ENCODE data around the gene DMBT1.

Gene DMBT1

DNA sequence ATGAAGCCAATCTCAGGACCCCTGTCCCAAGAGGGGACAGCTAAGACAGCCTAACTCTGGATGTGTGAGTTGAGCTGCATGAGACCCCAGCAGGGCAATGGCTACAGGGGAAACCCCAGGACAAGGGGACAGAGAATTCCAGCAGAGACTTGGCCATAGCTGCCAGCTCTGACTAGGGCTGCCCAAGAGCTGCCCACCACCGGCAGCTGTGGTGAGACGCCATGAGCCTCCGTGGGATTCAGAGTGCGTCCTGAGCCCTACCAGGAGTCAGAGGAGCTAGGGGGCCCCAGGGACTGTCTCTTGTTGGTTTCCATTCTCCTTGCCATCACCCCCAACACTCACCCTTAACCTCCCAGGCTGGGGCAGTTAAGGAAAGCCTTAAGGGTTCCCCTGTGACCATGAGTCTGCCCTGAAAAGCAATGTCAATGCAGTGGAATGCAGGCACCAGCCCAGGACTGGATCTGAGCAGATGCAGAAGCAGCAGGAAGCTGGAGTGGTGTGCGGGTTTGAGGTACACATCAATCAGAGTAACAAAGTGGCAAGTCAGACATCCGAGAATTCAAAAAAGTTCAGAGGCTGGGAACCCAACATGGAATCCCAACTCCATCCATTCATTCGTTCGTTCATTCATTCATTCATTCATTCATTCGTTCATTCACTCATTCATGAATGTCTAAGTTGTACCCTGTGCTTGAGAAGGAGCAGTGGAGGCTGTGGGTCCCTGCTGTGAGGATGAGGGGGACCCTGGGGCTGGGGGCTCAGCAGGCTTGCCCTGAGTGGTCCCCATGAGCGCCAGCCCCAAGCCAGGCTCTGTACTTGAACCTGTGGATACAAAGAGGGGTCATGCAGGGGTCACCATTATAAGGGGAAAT is 86.2 kb downstream of the DMBT1 start:
- TF ChIP-seq, protein P1, sequence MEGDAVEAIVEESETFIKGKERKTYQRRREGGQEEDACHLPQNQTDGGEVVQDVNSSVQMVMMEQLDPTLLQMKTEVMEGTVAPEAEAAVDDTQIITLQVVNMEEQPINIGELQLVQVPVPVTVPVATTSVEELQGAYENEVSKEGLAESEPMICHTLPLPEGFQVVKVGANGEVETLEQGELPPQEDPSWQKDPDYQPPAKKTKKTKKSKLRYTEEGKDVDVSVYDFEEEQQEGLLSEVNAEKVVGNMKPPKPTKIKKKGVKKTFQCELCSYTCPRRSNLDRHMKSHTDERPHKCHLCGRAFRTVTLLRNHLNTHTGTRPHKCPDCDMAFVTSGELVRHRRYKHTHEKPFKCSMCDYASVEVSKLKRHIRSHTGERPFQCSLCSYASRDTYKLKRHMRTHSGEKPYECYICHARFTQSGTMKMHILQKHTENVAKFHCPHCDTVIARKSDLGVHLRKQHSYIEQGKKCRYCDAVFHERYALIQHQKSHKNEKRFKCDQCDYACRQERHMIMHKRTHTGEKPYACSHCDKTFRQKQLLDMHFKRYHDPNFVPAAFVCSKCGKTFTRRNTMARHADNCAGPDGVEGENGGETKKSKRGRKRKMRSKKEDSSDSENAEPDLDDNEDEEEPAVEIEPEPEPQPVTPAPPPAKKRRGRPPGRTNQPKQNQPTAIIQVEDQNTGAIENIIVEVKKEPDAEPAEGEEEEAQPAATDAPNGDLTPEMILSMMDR (IDR thresholded peaks at IDR 0.05; ENCODE audit: low read depth, low read length): no peak
- H3K4me3 ChIP-seq (ENCODE audit: low read depth, low read length): no peak overlapping the region

DNA sequence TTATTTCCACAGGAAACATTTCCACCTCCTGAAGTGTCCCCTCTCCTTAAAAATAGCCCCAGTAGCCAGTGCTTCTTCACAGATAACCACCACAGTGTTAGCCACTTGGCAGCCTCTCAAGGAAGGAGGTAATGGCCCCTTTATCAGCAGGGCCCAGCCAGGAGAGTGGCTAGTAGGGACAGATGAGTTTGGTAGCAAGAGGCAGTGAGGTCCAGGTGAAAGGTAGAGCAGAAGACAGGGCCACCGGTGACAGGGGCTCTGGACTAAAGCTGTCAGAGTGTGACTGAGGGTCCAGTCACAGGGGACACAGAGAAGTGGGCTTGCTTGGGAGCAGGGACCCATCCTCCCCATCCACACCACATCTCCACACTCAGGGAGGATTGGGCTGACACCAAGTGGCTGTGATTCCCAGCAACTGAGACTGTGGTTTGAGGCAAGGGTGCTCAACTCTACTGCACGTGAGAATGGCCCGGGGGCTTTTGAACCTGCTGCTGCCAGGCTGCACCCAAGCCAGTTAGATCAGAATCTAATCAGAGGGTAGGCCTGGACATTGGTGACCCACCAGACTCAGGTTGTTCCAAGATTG is 86.9 kb downstream of the DMBT1 start:
- H3K4me3 ChIP-seq (ENCODE audit: low read depth, low read length): no peak overlapping the region
- TF ChIP-seq, protein P1 (IDR thresholded peaks at IDR 0.05; ENCODE audit: low read depth, low read length): no peak

DNA sequence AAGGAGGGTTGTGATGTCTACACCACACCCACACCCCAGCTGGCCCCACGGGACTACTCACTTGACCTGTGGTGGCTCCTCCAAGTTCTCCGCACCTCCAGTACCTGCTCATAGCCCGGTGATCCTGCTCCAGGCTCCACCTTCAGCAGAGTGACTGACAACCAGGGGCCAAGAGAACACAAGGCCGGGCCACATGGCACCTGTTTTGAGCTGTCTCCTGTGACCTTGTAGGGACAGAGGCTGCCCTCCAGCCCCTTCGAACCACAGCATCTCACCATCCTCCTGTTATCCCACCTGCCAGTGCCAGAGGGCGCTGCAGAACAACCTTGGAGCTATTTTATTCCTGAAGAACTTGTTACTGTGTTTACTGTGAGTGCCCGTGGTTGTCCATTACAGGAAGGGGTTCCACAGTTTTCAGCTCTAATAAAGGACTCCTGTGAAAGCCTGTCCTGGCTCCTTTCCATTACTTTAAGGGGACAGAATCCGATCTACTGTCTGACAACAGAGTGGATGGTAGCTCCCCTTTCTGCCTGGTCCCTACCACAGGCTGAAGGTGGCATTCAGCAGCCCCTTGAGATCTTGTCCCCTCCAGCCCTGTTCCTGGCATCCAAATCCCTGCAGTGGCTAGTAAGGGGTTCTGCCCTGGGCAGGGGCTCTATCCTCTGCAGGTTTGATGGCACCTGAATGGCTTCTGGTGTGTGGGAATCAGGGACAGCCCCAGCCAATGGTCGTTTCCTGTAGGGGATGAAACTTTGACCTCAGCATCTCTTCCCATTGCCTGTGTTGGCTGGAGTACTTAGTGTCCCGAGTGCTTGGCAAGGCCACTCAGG is 88.3 kb downstream of the DMBT1 start:
- TF ChIP-seq, protein P1 (IDR thresholded peaks at IDR 0.05; ENCODE audit: low read depth, low read length): peak; percentile 64

GRCh38 chr10:122649903-122650302 is 89.3 kb downstream of the DMBT1 start:
- no peak overlapping the region for H3K4me3 ChIP-seq (ENCODE audit: low read depth, low read length)
- TF ChIP-seq, protein P1 (IDR thresholded peaks at IDR 0.05; ENCODE audit: low read depth, low read length): no peak

More for the DNA sequence above, 88.3 kb downstream of the DMBT1 start:
- H3K4me3 ChIP-seq (ENCODE audit: low read depth, low read length): no peak overlapping the region

GRCh38 chr10:122650331-122650730 is 89.8 kb downstream of the DMBT1 start:
- TF ChIP-seq, protein P1 (IDR thresholded peaks at IDR 0.05; ENCODE audit: low read depth, low read length): no peak
- H3K4me3 ChIP-seq (ENCODE audit: low read depth, low read length): no peak overlapping the region

- TF ChIP-seq, protein P1 (IDR thresholded peaks at IDR 0.05; ENCODE audit: low read depth, low read length): no peak
- H3K4me3 ChIP-seq (ENCODE audit: low read depth, low read length): no peak overlapping the region
Observed at GRCh38 chr10:122655524-122656307, 95.2 kb downstream of the DMBT1 start.
